ENCODE measurements around the gene RGS21. TPM values are rescaled to one million over a fixed set of nuclear protein-coding genes. Genes with fewer than 3 reads are reported as not detected.

Gene RGS21
- total RNA-seq, 4 donors from 2014 or later = not detected

DNA sequence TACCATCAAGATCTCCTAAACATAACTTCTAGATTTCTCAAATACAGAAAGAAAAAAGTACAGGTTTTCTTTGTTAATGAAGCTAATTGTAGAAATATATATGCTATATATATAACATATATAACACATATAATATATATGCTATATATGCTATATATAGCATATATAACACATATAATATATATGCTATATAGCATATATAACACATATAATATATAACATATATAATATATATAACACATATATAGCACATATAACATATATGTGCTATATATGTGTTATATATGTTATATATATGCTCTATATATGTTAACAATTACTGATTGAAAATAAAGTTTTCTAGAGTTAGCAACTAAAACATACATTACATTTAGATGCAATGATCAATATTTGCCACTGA, 34.8 kb downstream of the RGS21 start:
- TF ChIP-seq POLR2A (IDR thresholded peaks at IDR 0.05) = no peak
- Histone ChIP-seq H3K27ac (no peak overlapping the region), H3K27me3 (no peaks in the 10 kb centered on the region), H3K9me3 (no peaks in the 10 kb centered on the region), H3K4me3 (replicated peaks in 1 of 3) (no peak overlapping the region), H3K36me3 (no peaks in the 10 kb centered on the region), H3K4me1 (no peaks in the 10 kb centered on the region)
- intact Hi-C loops (cut with DNase I) = no loop called here
- no peak for DNase-seq

DNA sequence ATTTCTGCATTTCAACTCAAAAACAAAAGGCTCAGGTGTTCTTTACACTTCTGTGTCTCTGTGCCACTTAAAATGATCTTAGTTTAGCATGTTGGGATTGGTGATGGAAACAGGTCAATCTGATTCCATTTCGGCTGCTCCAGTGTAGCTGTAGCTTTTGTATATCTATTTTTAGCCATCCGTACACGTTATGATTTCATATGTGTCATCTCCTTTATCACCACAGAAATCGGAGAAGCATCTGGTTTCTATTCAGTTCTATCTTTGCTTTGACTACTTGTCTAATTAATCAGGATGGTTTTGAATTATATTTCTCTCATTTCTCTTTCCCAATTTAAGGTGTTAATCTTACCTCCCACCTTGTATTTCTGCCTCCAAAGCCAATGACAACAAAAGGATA, 41.1 kb downstream of the RGS21 start:
- Histone ChIP-seq H3K4me3 (replicated peaks in 1 of 3) (no peak overlapping the region), H3K27me3 (no peaks in the 10 kb centered on the region), H3K36me3 (no peaks in the 10 kb centered on the region), H3K27ac (no peak overlapping the region), H3K9me3 (no peaks in the 10 kb centered on the region), H3K4me1 (no peaks in the 10 kb centered on the region)
- intact Hi-C loops (cut with DNase I) = no loop called here
- WGBS, 2 donors = 71 to 75% methylated on average over 4 of the region's 4 CpGs
- TF ChIP-seq POLR2A (IDR thresholded peaks at IDR 0.05) = no peak
- TF ChIP-seq CTCF (IDR thresholded peaks at IDR 0.05) = no peak
- DNase-seq = no peak

DNA sequence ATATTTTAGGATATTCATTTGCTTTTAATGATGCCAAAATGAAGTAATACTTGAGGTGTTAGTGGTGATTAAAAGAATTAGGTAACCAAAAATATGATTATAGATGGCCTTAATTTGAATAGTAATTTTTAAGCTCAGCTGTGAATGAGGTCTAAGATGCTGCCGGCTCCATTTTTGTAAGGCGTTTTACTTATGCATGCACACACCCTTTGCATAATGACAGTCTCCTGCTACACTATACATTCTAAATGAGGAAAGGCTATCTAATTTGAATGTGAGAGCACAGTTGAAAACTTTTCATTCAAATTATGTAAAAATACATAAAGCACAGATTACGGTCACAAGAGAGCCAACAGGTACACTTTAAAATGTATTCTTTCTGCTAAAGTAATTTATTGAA, 41.6 kb downstream of the RGS21 start:
- Histone ChIP-seq H3K4me3 (replicated peaks in 1 of 3) (no peak overlapping the region), H3K36me3 (no peaks in the 10 kb centered on the region), H3K27ac (no peak overlapping the region), H3K27me3 (no peaks in the 10 kb centered on the region), H3K4me1 (no peaks in the 10 kb centered on the region), H3K9me3 (no peaks in the 10 kb centered on the region)
- intact Hi-C loops (cut with DNase I) = no loop called here
- 89 to 95% methylated on average over 3 of the region's 3 CpGs for WGBS, 2 donors
- TF ChIP-seq POLR2A (IDR thresholded peaks at IDR 0.05) (no peak), CTCF (IDR thresholded peaks at IDR 0.05) (no peak)
- DNase-seq = no peak

- Histone ChIP-seq H3K9me3 (no peaks in the 10 kb centered on the region), H3K4me1 (no peaks in the 10 kb centered on the region), H3K27ac (no peak overlapping the region), H3K27me3 (no peaks in the 10 kb centered on the region), H3K4me3 (replicated peaks in 1 of 3) (no peak overlapping the region), H3K36me3 (no peaks in the 10 kb centered on the region)
- WGBS, 2 donors = 82 to 95% methylated on average over 1 of the region's 1 CpG
- TF ChIP-seq POLR2A (IDR thresholded peaks at IDR 0.05) = no peak
- no peak for TF ChIP-seq CTCF (IDR thresholded peaks at IDR 0.05)
- no peak for DNase-seq
- intact Hi-C loops (cut with DNase I) = no loop called here
Measured at GRCh38 chr1:192358822-192359221, 42.0 kb downstream of the RGS21 start.

DNA sequence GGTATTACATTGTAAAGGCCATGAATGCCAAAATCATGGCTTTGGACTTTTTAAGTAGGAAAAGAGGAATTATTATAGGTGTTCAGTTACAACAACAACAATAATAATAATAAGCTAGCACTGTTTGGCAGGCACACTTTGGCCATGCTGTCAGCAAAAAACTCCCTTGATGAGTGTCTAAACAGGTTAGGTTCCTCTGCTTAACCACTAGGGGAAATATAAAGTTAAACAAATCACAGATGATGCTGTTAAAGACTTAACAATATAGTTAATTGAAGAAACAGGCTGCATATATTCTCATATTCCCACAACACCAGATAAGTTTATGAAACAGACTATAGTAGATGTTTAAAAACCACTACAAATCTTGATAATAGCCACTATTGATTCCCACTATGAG, 46.4 kb downstream of the RGS21 start:
- Histone ChIP-seq H3K4me1 (no peaks in the 10 kb centered on the region), H3K9me3 (no peaks in the 10 kb centered on the region), H3K4me3 (replicated peaks in 1 of 3) (no peak overlapping the region), H3K27me3 (no peaks in the 10 kb centered on the region), H3K27ac (no peak overlapping the region), H3K36me3 (no peaks in the 10 kb centered on the region)
- DNase-seq = no peak
- TF ChIP-seq POLR2A (IDR thresholded peaks at IDR 0.05) = no peak
- no peak for TF ChIP-seq CTCF (IDR thresholded peaks at IDR 0.05)
- intact Hi-C loops (cut with DNase I) = no loop called here

DNA sequence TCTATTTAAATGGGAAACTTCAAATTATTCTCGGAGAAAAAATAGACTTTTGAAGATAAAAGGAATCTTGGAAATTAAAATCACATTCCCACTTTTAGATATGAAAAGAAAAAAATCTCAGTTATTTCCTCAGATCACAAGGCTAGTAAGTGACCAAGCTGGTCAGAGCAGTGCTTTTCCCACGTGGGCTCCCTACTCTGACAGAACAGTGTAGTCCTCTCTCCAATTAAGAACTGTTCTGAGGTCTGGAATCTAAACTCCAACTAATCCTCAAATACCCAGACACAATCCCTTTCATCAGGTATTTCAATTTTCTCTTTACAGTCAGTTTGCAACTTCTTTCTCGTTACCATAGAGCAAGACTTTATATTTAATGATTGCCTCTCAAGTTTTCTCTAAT, 50.6 kb downstream of the RGS21 start:
- no peak for TF ChIP-seq POLR2A (IDR thresholded peaks at IDR 0.05)
- TF ChIP-seq CTCF (IDR thresholded peaks at IDR 0.05) = no peak
- intact Hi-C loops (cut with DNase I) = no loop called here
- H3K9me3 ChIP-seq = no peaks in the 10 kb centered on the region
- H3K4me1 ChIP-seq = no peaks in the 10 kb centered on the region
- no peak overlapping the region for H3K27ac ChIP-seq
- no peaks in the 10 kb centered on the region for H3K27me3 ChIP-seq
- DNase-seq = no peak
- no peak overlapping the region for H3K4me3 ChIP-seq (replicated peaks in 1 of 3)
- 61 to 62% methylated on average over 3 of the region's 3 CpGs for WGBS, 2 donors
- no peaks in the 10 kb centered on the region for H3K36me3 ChIP-seq

Data from thyroid gland (tissue), 4 donors.